ENCODE measurements around the gene ABCA2. TPM values are rescaled to one million over a fixed set of nuclear protein-coding genes. Genes with fewer than 3 reads are reported as not detected.
A peak's percentile ranks its signal among the peaks of the same experiment; 100 is the strongest.
"Not testable (repeated sequence)": the region's sequence is repeated elsewhere in the genome, so short reads cannot be mapped to it uniquely, and the experiment has no call there.

The ABCA2 gene
- total and polyA plus RNA-seq, 11 donors = 13.1 to 44.3 (median 30.6) TPM

GRCh38 chr9:137034709-137035506 is 6.9 kb upstream of the ABCA2 start:
- no peaks in the 10 kb centered on the region for H3K27me3 ChIP-seq
- peak; percentile 79 to 93 (median 80) for DNase-seq
- peaks cover 0 to 52% (median 11%) of the 10 kb centered on the region in 12 donors for H3K4me1 ChIP-seq
- TF ChIP-seq CTCF (IDR thresholded peaks at IDR 0.05) (peak; percentile 85 to 95 (median 90)), POLR2A (IDR thresholded peaks at IDR 0.05) (peak in 1 of 2 donors; percentile 9)
- no peaks in the 10 kb centered on the region for H3K9me3 ChIP-seq
- WGBS, 4 donors = 23 to 51% (median 35%) methylated on average over 11 to 24 of the region's 24 CpGs
- H3K27ac ChIP-seq = peak overlapping the region in 2 of 12 donors; percentile 38 to 68
- peaks cover 0 to 30% (median 20%) of the 10 kb centered on the region in 9 donors for H3K36me3 ChIP-seq
- peak overlapping the region in 2 of 12 donors; percentile 4 to 27 for H3K4me3 ChIP-seq
- peak; percentile 64 to 82 (median 76) for ATAC-seq
- intact Hi-C loops (cut with DNase I) = loop anchor here (1.0 to 10.0 kb wide), 11 partner anchors 86 to 248 kb away; partner anchors contain the start of genes C8G (in 3 of the 10), PHPT1 (in 3 of the 10), AJM1 (in 2 of the 10) and FBXW5 (in 1 of the 10)

DNA sequence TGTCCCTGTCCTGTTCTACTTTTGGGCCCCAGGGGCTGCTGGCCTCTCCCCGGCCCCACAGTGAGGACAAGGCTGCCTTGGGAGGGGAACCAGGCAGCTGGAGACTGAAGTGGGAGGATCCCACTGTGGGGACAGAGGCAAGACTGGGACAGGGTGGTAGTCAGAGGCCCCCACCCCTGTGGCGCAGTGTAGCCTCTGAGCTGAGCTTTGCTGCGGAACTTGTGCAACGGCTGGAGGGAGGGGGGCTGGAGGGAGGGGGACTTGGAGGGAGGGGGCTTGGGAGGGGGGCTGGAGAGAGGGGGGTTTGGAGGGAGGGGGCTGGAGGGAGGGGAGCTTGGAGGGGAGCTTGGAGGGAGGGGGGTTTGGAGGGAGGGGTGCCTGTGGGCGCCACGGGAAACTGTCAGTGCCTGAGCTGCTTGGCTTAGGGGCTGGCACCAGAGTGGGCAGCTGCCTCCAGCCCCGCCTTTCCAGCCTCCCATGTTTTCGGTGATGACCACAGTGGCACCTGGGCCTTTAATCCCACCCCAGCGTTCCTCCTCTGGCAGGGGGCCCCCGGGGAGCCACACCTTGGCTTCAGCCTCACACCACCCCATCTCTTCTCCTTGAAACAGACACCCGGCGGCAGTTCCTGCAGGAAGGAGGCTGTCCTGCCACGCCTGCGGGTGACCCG is 6.1 kb upstream of the ABCA2 start:
- peak in 1 of 5 donors; percentile 61 for DNase-seq
- TF ChIP-seq CTCF (IDR thresholded peaks at IDR 0.05) = no peak
- no peak for ATAC-seq
- Histone ChIP-seq H3K27ac (peak overlapping the region in 1 of 12 donors; percentile 87), H3K9me3 (no peaks in the 10 kb centered on the region), H3K4me1 (peaks cover 3 to 59% (median 15%) of the 10 kb centered on the region in 12 donors), H3K4me3 (peak overlapping the region in 7 of 12 donors; percentile 11 to 65 (median 17)), H3K36me3 (peaks cover 0 to 22% (median 13%) of the 10 kb centered on the region in 9 donors), H3K27me3 (no peaks in the 10 kb centered on the region)
- intact Hi-C loops (cut with DNase I) = loop anchor here in 9 of 10 donors (2.0 to 10.0 kb wide), 7 partner anchors 85 to 247 kb away; partner anchors contain the start of genes AJM1 (in 2 of the 9), C8G (in 2 of the 9), PHPT1 (in 2 of the 9) and FBXW5 (in 1 of the 9)
- WGBS, 4 donors = 45 to 64% (median 58%) methylated on average over 11 to 15 of the region's 15 CpGs

DNA sequence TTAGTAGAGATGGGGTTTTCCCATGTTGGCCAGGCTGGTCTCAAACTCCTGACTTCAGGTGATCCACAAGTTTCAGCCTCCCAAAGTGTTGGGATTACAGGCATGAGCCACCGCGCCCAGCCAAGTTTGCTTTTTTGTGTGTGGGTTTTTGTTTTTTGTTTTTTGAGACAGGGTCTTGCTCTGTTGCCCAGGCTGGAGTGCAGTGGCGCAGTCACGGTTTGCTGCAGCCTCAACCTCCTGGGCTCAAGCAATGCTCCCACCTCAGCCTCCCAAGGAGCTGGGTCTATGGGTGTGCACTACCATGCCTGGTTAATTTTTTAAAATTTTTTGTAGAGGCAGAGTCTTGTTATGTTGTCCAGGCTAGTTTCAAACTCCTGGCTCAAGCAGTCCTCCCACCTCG is 5.4 kb upstream of the ABCA2 start:
- not testable (repeated sequence) for DNase-seq
- Histone ChIP-seq H3K4me3 (peak overlapping the region in 9 of 12 donors; percentile 2 to 65 (median 17)), H3K27ac (peak overlapping the region in 1 of 12 donors; percentile 87)

GRCh38 chr9:137032858-137033257 is 4.8 kb upstream of the ABCA2 start:
- peak; percentile 58 to 87 (median 73) for DNase-seq

More for the DNA sequence above, 5.4 kb upstream of the ABCA2 start:
- Histone ChIP-seq H3K36me3 (peaks cover 0 to 15% (median 6%) of the 10 kb centered on the region in 9 donors), H3K4me1 (peaks cover 8 to 66% (median 22%) of the 10 kb centered on the region in 12 donors)
- ATAC-seq, H3K9me3 ChIP-seq, H3K27me3 ChIP-seq: not testable (repeated sequence)
- intact Hi-C loops (cut with DNase I) = loop anchor here in 3 of 10 donors (5.0 to 10.0 kb wide), 2 partner anchors 86 to 189 kb away; partner anchors contain the start of genes AJM1 (in 2 of the 3), PHPT1 (in 2 of the 3) and C8G (in 1 of the 3)
- WGBS, 4 donors = 91 to 98% (median 94%) methylated on average over 5 of the region's 5 CpGs

More at GRCh38 chr9:137032858-137033257, 4.8 kb upstream of the ABCA2 start:
- Histone ChIP-seq H3K4me3 (peak overlapping the region in 9 of 12 donors; percentile 2 to 65 (median 17)), H3K27me3 (no peaks in the 10 kb centered on the region), H3K4me1 (peaks cover 8 to 68% (median 23%) of the 10 kb centered on the region in 12 donors), H3K9me3 (no peaks in the 10 kb centered on the region), H3K27ac (peak overlapping the region in 3 of 12 donors; percentile 3 to 87 (median 33)), H3K36me3 (peaks cover 0 to 9% (median 5%) of the 10 kb centered on the region in 9 donors)
- TF ChIP-seq CTCF (IDR thresholded peaks at IDR 0.05) = no peak
- no peak for TF ChIP-seq POLR2A (IDR thresholded peaks at IDR 0.05)
- ATAC-seq = peak in 2 of 4 donors; percentile 31 to 36
- intact Hi-C loops (cut with DNase I) = loop anchor here in 3 of 10 donors (5.0 to 10.0 kb wide), 2 partner anchors 86 to 188 kb away; partner anchors contain the start of genes AJM1 (in 2 of the 3), PHPT1 (in 2 of the 3) and C8G (in 1 of the 3)
- 80 to 94% (median 86%) methylated on average over 7 to 10 of the region's 10 CpGs for WGBS, 4 donors
